Effector CD8-positive, alpha-beta T cell (primary cell): ENCODE measurements around the gene NT5DC2.
"Not testable (repeated sequence)": the region's sequence is repeated elsewhere in the genome, so short reads cannot be mapped to it uniquely, and the experiment has no call there.

ENCODE experiments used
- DNase-seq: peaks from one replicate; lab custom pipeline; 2025; lab: John Stamatoyannopoulos, UW

Gene NT5DC2

DNA sequence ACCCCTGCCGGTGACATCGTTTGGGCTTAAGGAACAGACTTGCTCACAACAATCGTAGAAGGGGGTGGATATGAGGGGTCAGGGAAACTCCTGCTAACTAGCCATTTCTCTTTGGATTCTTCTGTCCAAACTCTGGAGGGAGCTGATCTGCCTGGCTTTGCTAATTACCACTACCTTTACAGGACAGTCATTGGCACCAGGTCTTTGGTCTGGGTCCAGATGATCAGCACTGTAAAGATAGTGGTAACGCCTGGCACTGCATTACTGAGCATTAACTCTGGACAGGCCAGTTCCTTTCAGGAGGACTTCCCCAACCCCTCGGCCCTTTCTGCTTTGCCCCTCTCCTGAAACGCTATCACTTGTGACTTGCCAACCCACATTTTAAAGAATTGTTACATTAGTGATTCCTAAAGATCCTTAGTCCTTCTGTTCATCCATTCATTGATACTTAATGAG, 3.5 kb upstream of the NT5DC2 start:
- DNase-seq: no peak

DNA sequence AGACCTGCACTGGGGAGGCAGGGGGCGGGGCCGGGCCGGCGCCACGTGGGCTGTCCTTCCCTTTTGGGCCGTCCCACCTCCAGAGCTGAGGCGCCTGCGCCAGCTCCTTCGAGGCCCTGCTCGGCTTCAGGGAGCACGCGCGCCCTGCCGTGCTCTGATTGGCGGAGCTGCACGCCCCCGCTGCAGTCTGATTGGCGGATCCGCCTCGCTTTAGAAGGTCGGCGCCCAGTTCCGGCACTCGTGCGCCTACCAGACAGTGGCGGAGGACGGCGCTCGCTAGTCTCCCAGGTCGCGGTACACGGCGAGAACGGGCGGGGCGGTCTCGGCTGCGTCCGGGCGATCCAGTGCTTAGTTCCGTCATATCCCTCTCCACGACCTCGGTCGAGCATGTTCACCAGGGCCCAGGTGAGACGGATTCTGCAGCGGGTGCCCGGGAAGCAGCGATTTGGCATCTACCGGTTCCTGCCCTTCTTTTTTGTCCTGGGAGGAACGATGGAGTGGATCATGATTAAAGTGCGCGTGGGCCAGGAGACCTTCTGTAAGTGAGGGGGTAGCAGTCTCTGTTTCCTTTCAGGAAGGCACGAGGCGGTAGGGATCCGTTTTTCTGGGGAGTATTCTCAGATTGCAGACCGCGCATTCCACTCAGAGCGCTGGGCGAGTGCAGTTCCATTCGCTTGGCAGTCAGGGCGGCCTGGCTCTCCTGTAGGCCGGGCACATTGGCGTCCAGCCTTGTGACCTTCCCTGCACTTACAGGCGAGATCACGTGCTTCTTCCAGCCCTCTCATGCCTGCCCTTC, 2.9 kb upstream of the NT5DC2 start, which contains the start of gene UQCC5:
Gene UQCC5, plus strand, starts transcription at position 237 of the 796 bp plus-strand sequence. Its CDS starts 151 bp downstream, at position 388.
- peak; percentile 95 for DNase-seq

DNA sequence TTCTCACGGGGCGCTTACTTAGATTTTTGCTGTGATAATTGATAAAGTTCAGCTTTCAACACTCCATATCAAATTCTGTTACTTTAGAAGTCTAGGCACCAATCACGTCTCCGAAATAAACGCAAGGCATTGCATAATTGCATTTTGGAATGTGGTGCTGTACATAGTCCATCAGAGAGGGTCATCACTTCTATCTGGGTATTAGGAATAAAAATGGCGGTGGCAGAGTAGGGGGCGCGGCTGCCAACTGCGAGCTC, 2.4 kb upstream of the NT5DC2 start:
- DNase-seq: no peak

- DNase-seq: no peak
Measured at GRCh38 chr3:52535411-52536111, 1.9 kb upstream of the NT5DC2 start.

DNA sequence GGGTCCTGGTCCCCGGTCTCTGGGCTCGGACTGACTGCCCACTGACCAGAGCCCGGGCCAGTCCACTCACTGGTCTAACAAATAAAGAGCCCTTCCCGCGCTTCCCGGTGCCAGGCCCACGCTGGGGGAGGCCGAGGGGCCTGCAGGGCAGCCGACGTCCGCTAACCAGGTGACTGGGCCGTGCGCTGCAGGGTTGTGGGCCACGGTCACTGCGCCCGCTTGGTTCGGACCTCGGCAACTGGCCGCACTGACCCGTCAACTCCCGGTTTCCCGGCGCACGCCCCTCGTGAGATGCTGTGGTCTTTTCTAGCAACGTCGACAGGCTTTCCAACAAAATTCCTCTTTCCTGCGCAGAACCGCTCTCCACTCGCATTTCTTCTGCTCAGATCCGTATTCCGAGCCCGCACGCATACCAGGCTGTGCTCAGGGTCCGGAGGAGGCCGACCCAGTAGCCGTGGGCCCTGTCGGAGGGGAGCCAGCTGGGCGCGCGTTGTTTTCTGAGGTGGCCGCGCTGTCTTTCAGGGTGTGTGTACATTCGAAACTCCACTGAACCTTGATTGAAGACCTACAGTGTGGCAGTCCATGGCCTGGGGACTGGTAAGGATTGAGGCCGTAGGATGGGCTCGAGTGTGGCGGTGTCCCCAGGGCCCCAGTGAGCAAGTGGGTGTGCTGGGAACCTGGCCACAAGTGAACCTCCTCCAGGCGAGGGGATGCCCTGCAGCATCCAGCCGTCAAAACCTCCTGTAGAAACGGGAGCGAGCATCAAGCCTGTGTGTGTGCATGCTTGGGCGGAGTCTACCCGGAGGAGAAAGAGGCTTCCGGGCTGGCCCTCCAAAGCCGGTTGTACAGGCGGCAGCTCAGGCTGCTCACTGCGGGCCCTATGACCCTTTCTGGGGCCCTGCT, 875 bp upstream of the NT5DC2 start:
- DNase-seq: no peak

GRCh38 chr3:52532838-52533622, 627 bp downstream of the NT5DC2 start:
- DNase-seq: no peak

- no peak for DNase-seq
Measured at GRCh38 chr3:52532517-52532837, 1.2 kb downstream of the NT5DC2 start.

DNA sequence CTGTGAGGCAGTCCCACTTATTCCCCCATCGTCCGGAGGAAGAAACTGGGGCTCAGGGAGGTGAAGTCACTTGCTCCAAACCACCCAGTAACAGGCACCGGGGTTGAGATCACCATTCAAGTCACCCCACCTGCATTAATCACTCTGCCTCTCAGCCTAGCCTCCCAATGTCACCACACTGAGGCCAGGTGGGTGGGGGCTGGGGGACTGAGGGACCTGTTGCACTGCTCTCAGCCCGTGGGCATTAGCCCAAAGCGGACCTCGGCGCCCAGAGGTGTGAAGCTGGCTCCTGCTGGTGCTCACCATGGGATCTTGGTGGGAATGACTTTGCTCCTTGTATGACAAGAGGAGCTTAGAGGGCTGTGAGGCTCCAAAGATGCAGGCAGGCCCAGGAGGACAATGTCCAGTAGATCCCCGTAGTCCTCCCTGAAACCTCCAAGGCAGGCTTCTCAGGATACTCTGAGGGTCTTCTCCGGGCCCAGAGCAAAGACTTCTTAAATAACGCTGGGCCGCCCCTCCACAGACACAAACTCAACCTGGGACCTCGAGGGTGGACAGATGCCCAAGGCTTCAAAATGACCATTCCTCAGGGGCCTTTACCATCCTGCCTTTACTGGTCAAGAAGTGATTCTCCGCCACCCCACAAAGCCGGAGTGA, 1.7 kb downstream of the NT5DC2 start:
- DNase-seq: no peak

GRCh38 chr3:52530918-52531826, 2.5 kb downstream of the NT5DC2 start:
- no peak for DNase-seq

- no peak for DNase-seq
Measured at GRCh38 chr3:52529376-52530333, 4.0 kb downstream of the NT5DC2 start.

GRCh38 chr3:52528586-52529375, 4.9 kb downstream of the NT5DC2 start:
- no peak for DNase-seq

- DNase-seq: no peak
Measured at GRCh38 chr3:52527732-52528585, 5.7 kb downstream of the NT5DC2 start.

GRCh38 chr3:52527039-52527731, 6.5 kb downstream of the NT5DC2 start:
- DNase-seq: no peak

DNA sequence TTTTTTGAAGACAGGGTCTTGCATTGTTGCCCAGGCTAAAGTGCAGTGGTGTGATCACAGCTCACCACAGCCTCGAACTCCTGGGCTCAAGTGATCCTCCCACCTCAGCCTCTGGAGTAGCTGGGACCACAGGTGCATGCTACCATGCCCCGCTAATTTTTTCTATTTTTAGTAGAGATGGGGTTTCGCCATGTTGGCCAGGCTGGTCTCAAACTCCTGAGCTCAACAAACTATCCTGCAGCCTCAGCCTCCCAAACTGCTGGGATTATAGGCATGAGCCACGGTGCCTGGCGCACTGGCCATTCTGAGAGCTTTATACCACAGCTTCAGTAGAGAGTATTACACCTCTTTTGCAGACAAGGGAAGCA, 7.0 kb downstream of the NT5DC2 start:
- DNase-seq: not testable (repeated sequence)

DNA sequence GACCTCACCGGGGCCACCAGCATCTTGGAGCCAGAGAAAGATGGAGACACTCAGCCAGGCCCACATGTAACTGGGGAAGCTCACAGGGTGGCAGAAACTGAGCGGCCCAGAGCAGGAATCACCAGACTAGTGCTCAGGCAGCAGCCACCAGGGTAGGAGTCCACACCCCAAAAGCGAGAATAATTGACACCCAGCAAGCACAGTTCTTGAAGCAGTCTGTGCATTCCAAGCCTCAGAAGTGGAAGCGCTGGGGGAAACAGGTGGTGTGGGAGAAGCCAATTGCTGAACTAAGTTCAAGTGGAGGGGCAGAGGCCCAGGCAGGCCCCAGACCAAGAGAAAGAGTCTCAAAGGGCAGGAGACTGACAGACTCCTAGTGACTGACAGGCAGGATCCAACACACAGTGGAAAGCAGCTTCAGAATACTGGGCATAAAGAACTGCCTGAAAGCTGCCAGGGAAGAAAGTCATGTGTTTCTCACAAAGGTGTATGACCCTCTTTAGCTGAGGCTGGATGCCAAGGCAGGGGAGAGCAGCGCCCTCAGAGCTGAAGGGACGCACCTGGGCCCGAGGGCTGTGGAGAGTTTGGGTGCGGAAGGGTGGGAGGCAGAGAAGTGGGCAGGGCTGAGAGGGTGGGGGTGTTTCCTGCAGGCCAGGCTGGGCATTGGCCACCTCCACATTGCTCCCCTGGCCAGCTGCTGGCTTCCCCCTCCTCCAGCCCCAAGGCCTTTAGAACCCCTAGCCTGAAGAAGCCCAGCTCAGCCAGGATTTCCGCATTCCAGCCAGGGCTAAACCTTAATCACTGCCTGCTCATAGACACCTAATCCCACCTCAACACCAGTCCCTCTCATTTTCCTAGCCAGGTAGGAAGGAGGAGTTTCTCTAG, 7.7 kb downstream of the NT5DC2 start:
- no peak for DNase-seq
